ENCODE results near the gene WAPL.

GRCh38 chr10:86399514-86399878 is 122.1 kb downstream of the WAPL start:
- TF ChIP-seq, protein P1, sequence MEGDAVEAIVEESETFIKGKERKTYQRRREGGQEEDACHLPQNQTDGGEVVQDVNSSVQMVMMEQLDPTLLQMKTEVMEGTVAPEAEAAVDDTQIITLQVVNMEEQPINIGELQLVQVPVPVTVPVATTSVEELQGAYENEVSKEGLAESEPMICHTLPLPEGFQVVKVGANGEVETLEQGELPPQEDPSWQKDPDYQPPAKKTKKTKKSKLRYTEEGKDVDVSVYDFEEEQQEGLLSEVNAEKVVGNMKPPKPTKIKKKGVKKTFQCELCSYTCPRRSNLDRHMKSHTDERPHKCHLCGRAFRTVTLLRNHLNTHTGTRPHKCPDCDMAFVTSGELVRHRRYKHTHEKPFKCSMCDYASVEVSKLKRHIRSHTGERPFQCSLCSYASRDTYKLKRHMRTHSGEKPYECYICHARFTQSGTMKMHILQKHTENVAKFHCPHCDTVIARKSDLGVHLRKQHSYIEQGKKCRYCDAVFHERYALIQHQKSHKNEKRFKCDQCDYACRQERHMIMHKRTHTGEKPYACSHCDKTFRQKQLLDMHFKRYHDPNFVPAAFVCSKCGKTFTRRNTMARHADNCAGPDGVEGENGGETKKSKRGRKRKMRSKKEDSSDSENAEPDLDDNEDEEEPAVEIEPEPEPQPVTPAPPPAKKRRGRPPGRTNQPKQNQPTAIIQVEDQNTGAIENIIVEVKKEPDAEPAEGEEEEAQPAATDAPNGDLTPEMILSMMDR (IDR thresholded peaks at IDR 0.05; ENCODE audit: control extremely low read depth in 1 of 3, insufficient read depth in 1 of 3, low read depth in 1 of 3, low read length in 3 of 3) = no peak
- TF ChIP-seq TAF1 (IDR thresholded peaks at IDR 0.05; ENCODE audit: low read depth, low read length) (no peak), EZH2 (IDR thresholded peaks at IDR 0.05; ENCODE audit: low read depth, low read length, severe bottlenecking) (no peak), POLR2A (IDR thresholded peaks at IDR 0.05; ENCODE audit: control extremely low read depth in 1 of 2, low read depth in 2 of 2, low read length in 2 of 2) (no peak), CEBPB (IDR thresholded peaks at IDR 0.05; ENCODE audit: low read depth, low read length) (no peak), SIX5 (IDR thresholded peaks at IDR 0.05; ENCODE audit: low read depth, low read length) (no peak)

All from H1 (cell line).